C4-2B (cell line): Measurements from ENCODE around the gene C7orf57.

Experiments used
- ZFX ChIP-seq: fragments of 450-650 bp; IDR thresholded peaks from 2 replicates; pipeline ENCODE4 v1.6.1; 2017
- TF ChIP-seq, protein P1 (sequence below): fragments of 450-650 bp; conservative IDR thresholded peaks from 2 replicates; pipeline ENCODE4 v1.5.1; 2017; ENCODE audit warnings: mild to moderate bottlenecking

DNA sequence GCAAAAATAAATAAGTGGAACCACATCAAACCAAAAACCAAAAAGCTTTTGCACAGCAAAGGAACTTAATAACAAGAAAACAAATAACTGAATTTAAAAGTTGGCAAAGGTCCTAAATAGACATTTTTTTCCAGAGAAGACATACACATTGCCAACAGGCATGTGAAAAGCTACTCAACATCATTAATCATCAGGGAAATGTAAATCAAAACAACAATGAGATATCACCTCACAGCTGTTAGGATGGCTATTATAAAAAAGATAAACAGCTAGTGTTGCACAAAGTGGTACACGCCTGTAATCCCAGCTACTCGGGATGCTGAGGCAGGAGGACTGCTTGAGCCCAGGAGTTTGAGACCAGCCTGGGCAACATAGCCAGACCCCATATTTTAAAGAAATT lies 4.2 kb upstream of the C7orf57 start:
- TF ChIP-seq, protein P1, sequence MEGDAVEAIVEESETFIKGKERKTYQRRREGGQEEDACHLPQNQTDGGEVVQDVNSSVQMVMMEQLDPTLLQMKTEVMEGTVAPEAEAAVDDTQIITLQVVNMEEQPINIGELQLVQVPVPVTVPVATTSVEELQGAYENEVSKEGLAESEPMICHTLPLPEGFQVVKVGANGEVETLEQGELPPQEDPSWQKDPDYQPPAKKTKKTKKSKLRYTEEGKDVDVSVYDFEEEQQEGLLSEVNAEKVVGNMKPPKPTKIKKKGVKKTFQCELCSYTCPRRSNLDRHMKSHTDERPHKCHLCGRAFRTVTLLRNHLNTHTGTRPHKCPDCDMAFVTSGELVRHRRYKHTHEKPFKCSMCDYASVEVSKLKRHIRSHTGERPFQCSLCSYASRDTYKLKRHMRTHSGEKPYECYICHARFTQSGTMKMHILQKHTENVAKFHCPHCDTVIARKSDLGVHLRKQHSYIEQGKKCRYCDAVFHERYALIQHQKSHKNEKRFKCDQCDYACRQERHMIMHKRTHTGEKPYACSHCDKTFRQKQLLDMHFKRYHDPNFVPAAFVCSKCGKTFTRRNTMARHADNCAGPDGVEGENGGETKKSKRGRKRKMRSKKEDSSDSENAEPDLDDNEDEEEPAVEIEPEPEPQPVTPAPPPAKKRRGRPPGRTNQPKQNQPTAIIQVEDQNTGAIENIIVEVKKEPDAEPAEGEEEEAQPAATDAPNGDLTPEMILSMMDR, result no peak
- TF ChIP-seq ZFX, result no peak
